HFFc6 (cell line): ENCODE results near the gene CDC42EP4. TPM values are rescaled to one million over a fixed set of nuclear protein-coding genes. Genes with fewer than 3 reads are reported as not detected.

ENCODE experiments used
- DNase-seq: peaks from one replicate; pipeline ENCODE4 v3.0.0-alpha.2; 2018
- H3K27ac Mint-ChIP-seq: 2 replicates; pipeline ENCODE4 v1.8.0; 2020; ENCODE audit warnings: mild to moderate bottlenecking, mixed read lengths
- H3K27me3 Mint-ChIP-seq: 2 replicates; pipeline ENCODE4 v1.8.0; 2021; ENCODE audit warnings: mild to moderate bottlenecking, moderate library complexity, mixed read lengths; ENCODE audit not compliant: insufficient read depth
- H3K36me3 Mint-ChIP-seq: 2 replicates; pipeline ENCODE4 v1.8.0; 2021; ENCODE audit warnings: low read depth, mixed read lengths
- H3K4me1 Mint-ChIP-seq: 2 replicates; pipeline ENCODE4 v1.8.0; 2020; ENCODE audit warnings: low read depth, mixed read lengths
- H3K4me3 Mint-ChIP-seq: 2 replicates; pipeline ENCODE4 v1.8.0; 2020; ENCODE audit warnings: mild to moderate bottlenecking, moderate library complexity, mixed read lengths
- H3K9me3 Mint-ChIP-seq: 2 replicates; pipeline ENCODE4 v1.8.0; 2020; ENCODE audit warnings: mild to moderate bottlenecking, mixed read lengths
- CTCF ChIP-seq: fragments of 200-600 bp; sonication (generic); IDR thresholded peaks from 2 replicates; pipeline ENCODE4 v1.5.0; 2021; ENCODE audit warnings: antibody characterized with exemption, mild to moderate bottlenecking
- total RNA-seq, 6 experiments: library from RNA; stranded (reverse); fragmentation: NEBNext Ultra II Directional; extraction: Animal tissue kit (Norgen Biotek cat#: 25700); gene quantifications; 2 replicates in 1 of 6; 3 replicates in 5 of 6; pipeline ENCODE4 v1.2.3, GENCODE V29; 2021

The CDC42EP4 gene
- total RNA-seq, 6 experiments from 2014 or later, result 18.1 to 27.8 (median 25.9) TPM

GRCh38 chr17:73323409-73324159 lies 11.8 kb upstream of the CDC42EP4 start:
- H3K36me3 Mint-ChIP-seq, result no peaks in the 10 kb centered on the region
- H3K4me1 Mint-ChIP-seq, result peaks cover 35% of the 10 kb centered on the region
- H3K9me3 Mint-ChIP-seq, result no peaks in the 10 kb centered on the region; the same call in 1 of the 2 replicates
- H3K27ac Mint-ChIP-seq, result no peak overlapping the region
- peak; percentile 9; the same call in 1 of the 2 replicates for TF ChIP-seq CTCF
- DNase-seq, result peak; percentile 24
- H3K4me3 Mint-ChIP-seq, result peak overlapping the region; percentile 43; the same call in 1 of the 2 replicates
- H3K27me3 Mint-ChIP-seq, result peaks cover 14% of the 10 kb centered on the region

DNA sequence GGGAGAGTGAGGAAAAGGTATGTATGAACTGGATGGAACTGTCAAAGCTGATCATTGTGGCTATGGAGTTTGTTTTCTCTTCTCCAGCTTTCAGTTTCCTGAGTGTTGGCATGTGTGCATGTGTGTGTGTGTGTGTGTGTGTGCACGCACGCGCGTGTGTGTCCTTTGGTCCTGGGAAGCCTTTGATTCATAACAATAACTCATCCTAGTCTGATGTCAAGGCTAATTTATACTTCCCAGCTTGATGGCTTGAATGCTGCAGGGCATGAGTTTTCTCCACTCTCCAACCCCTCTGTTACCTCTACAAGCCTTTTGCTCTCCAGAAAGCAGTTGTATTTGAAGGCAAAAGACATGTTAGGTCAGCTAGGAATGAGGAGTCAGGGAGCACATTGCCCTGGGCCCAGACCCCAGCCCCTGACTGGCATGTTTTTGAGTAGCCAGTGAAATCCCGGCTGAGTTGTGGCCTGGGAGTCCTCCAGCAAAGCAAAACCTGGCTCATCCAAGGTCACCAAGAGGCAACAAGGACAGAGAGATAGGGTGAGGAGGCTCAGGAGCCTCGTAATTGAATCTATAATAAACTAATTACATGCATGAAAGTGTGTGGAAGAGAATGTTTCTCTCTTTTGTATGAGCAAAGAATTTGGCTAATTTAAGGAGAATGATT lies 8.9 kb upstream of the CDC42EP4 start:
- no peak overlapping the region for H3K4me3 Mint-ChIP-seq
- peaks cover 9% of the 10 kb centered on the region for H3K27me3 Mint-ChIP-seq
- peak; percentile 32 for DNase-seq
- peaks cover 42% of the 10 kb centered on the region for H3K4me1 Mint-ChIP-seq
- no peaks in the 10 kb centered on the region for H3K36me3 Mint-ChIP-seq
- no peak for TF ChIP-seq CTCF
- H3K27ac Mint-ChIP-seq, result no peak overlapping the region
- no peaks in the 10 kb centered on the region; the same call in 1 of the 2 replicates for H3K9me3 Mint-ChIP-seq

- Mint-ChIP-seq H3K4me3 (no peak overlapping the region), H3K9me3 (no peaks in the 10 kb centered on the region; the same call in 1 of the 2 replicates), H3K4me1 (peaks cover 33% of the 10 kb centered on the region), H3K27me3 (peaks cover 7% of the 10 kb centered on the region), H3K36me3 (no peaks in the 10 kb centered on the region), H3K27ac (no peak overlapping the region)
- TF ChIP-seq CTCF, result no peak
- no peak for DNase-seq
Observed at GRCh38 chr17:73319766-73320165, 8.0 kb upstream of the CDC42EP4 start.

GRCh38 chr17:73318836-73319235 lies 7.0 kb upstream of the CDC42EP4 start:
- H3K27me3 Mint-ChIP-seq, result peaks cover 8% of the 10 kb centered on the region; the same call in 1 of the 2 replicates
- H3K36me3 Mint-ChIP-seq, result no peaks in the 10 kb centered on the region
- H3K9me3 Mint-ChIP-seq, result no peaks in the 10 kb centered on the region; the same call in 1 of the 2 replicates
- H3K4me3 Mint-ChIP-seq, result no peak overlapping the region
- no peak overlapping the region for H3K27ac Mint-ChIP-seq
- no peak for TF ChIP-seq CTCF
- H3K4me1 Mint-ChIP-seq, result peaks cover 23% of the 10 kb centered on the region
- no peak for DNase-seq

DNA sequence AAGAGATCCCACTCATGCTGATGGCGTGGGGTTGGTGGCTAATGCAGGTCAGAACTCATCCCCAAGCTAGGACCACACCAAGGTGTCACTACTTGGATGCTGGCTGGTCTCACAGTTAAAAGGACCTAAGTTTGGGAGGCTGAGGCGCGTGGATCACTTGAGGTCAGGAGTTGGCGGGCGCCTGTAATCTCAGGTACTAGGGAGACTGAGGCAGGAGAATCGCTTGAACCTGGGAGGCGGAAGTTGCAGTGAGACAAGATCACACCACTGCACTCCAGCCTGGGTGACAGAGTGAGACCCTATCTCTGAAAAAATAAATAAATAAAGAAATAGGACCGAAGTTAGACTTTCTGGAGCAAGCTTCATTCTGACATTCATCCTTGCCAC lies 6.6 kb upstream of the CDC42EP4 start:
- Mint-ChIP-seq H3K36me3 (no peaks in the 10 kb centered on the region), H3K4me3 (no peak overlapping the region), H3K27ac (no peak overlapping the region), H3K4me1 (peaks cover 19% of the 10 kb centered on the region), H3K27me3 (peaks cover 8% of the 10 kb centered on the region; the same call in 1 of the 2 replicates), H3K9me3 (no peaks in the 10 kb centered on the region; the same call in 1 of the 2 replicates)
- TF ChIP-seq CTCF, result no peak
- no peak for DNase-seq
